SH-SY5Y (cell line): ENCODE measurements around the gene CPLX1.

Experiments
- GATA2 ChIP-seq: IDR thresholded peaks from 2 replicates; pipeline ENCODE4 v1.6.1; 2011; ENCODE audit warnings: mild to moderate bottlenecking, low read depth, low read length
- GATA3 ChIP-seq: IDR thresholded peaks from 2 replicates; pipeline ENCODE4 v1.6.1; 2011; ENCODE audit warnings: low read depth, mild to moderate bottlenecking, low read length, moderate library complexity

CPLX1 gene

GRCh38 chr4:830601-831482, 4.9 kb upstream of the CPLX1 start:
- no peak for TF ChIP-seq GATA3
- TF ChIP-seq GATA2 = no peak

GRCh38 chr4:829761-830600, 4.1 kb upstream of the CPLX1 start:
- TF ChIP-seq GATA2 = no peak
- no peak for TF ChIP-seq GATA3

- TF ChIP-seq GATA2 (no peak), GATA3 (no peak)
These were observed 3.4 kb upstream of the CPLX1 start for GRCh38 chr4:829291-829690.

- TF ChIP-seq GATA3 = no peak
- TF ChIP-seq GATA2 = no peak
These were observed 2.8 kb upstream of the CPLX1 start for GRCh38 chr4:828641-829271.

- TF ChIP-seq GATA2 (no peak), GATA3 (no peak)
These were observed 1.5 kb upstream of the CPLX1 start for GRCh38 chr4:827209-828081.

DNA sequence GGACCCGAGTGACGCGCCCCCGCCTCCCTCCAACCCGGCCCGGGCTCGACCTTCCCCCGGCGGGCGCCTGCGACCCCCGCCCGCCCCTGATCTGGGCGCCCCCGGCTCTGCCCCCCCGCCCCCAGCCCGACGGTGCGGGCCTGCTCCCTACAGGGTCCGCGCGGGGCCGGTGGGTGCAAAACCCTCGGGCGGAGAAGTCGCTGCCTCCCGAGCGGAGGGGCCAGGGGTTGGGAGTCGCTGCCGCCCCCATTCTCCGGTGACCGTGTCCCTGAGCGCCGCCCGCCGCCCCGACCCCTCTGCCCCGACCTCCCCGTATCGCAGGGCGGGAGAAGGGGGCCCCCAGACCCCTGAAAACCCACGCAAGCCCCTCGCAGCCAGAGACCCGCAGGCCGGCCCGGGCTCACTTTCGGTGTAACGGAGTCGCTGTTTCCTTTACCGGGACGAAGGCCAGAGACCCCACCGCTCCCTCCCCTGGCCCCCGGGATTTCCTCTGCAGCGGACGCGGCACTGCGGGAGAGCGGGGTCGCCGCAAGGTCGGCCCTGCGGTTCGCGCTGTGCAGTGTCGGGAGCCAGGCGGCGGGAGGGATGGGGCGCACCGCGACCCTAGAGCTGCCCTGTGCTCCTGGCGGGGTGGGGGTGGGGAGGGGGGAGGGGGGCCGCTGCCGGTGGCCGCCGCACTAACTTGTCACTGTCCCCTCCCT, 729 bp upstream of the CPLX1 start:
- TF ChIP-seq GATA3 = no peak
- TF ChIP-seq GATA2 = no peak

DNA sequence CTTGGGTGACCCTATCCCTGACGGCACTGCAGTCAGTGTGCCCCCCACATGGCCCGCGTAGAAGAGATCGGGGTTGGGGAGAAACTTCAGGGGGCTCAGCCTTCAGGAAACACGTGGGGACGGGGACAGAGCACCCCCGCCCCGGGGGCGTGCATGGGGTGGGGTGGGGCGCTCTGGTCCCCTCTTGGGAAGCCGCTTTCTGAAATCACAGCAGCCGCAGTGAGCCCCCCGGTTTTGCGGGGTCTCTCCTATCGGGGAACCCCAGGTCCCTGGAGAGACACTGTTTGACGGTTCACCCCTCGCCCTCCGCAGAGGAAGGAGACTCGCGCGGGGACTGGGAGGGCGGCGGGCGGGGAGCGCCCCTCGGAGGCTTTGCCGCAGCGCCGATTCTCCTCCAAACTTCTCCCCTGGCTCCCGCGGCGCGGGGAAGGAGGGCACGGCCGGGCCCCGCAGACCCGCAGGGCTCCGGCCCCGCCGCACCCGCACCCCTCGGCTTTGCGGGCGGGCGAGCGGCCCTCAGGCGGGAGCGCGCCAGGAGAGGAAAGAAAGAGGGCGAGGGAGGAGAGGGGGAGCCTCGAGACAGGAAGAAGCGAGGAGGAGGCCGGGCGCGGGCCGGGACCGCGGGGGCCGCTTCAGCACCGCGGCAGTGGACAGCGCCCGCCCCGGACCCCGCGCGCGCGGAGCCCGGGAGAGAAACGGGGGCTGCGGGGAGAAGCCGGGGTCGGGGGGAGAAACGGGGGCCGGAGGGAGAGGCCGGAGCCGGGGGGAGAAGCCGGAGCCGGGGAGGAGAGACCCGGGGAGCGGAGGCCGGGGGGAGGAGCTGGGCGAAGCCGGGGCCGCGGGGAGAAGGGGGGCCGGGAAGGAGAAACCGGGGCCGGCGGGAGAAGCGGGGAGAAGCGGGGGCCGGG, 612 bp downstream of the CPLX1 start:
- TF ChIP-seq GATA2 (no peak), GATA3 (no peak)

- TF ChIP-seq GATA3 (no peak), GATA2 (no peak)
These were observed 1.4 kb downstream of the CPLX1 start for GRCh38 chr4:824461-825062.

- TF ChIP-seq GATA3 (no peak), GATA2 (no peak)
These were observed 2.0 kb downstream of the CPLX1 start for GRCh38 chr4:823761-824460.

- TF ChIP-seq GATA2 (no peak), GATA3 (no peak)
These were observed 2.7 kb downstream of the CPLX1 start for GRCh38 chr4:823176-823760.
